ENCODE results near the gene CXCL11.
"Not testable (repeated sequence)": the region's sequence is repeated elsewhere in the genome, so short reads cannot be mapped to it uniquely, and the experiment has no call there.

CXCL11 gene

GRCh38 chr4:75998525-75999147, 37.2 kb downstream of the CXCL11 start:
- not testable (repeated sequence) for DNase-seq

GRCh38 chr4:75997946-75998345, 37.9 kb downstream of the CXCL11 start:
- DNase-seq, result no peak

GRCh38 chr4:75997081-75997480, 38.8 kb downstream of the CXCL11 start:
- DNase-seq, result no peak

- peak; percentile 61 for DNase-seq
Observed at GRCh38 chr4:75995727-75996126, 40.1 kb downstream of the CXCL11 start.

- DNase-seq, result no peak
Observed at GRCh38 chr4:75992462-75992861, 43.4 kb downstream of the CXCL11 start.

GRCh38 chr4:75989846-75990528, 45.9 kb downstream of the CXCL11 start:
- no peak for DNase-seq

- no peak for DNase-seq
Observed at GRCh38 chr4:75985116-75985515, 50.8 kb downstream of the CXCL11 start.
